GM19025 (cell line): ENCODE data around the gene OTOG.
"Not testable (repeated sequence)": the region's sequence is repeated elsewhere in the genome, so short reads cannot be mapped to it uniquely, and the experiment has no call there.

Source experiments
- ATAC-seq: cut with Tn5 transposase; IDR thresholded peaks from one replicate; pipeline ENCODE4 v1.9.1; 2021; ENCODE audit warnings: mild to moderate bottlenecking, low read depth, moderate library complexity; ENCODE audit not compliant: unreplicated experiment

Gene OTOG

GRCh38 chr11:17612221-17613188, 65.4 kb downstream of the OTOG start:
- ATAC-seq: no peak

- no peak for ATAC-seq
Measured at GRCh38 chr11:17613428-17613962, 66.4 kb downstream of the OTOG start.

- no peak for ATAC-seq
Measured at GRCh38 chr11:17613983-17614382, 66.9 kb downstream of the OTOG start.

- not testable (repeated sequence) for ATAC-seq
Measured at GRCh38 chr11:17622711-17623110, 75.7 kb downstream of the OTOG start.

- ATAC-seq: no peak
Measured at GRCh38 chr11:17629113-17629512, 82.1 kb downstream of the OTOG start.

- no peak for ATAC-seq
Measured at GRCh38 chr11:17630936-17631335, 83.9 kb downstream of the OTOG start.

GRCh38 chr11:17631702-17632365, 84.8 kb downstream of the OTOG start:
- no peak for ATAC-seq

GRCh38 chr11:17633279-17633986, 86.4 kb downstream of the OTOG start:
- ATAC-seq: no peak

GRCh38 chr11:17633987-17634775, 87.1 kb downstream of the OTOG start:
- no peak for ATAC-seq

- no peak for ATAC-seq
Measured at GRCh38 chr11:17634776-17635550, 87.9 kb downstream of the OTOG start.

- no peak for ATAC-seq
Measured at GRCh38 chr11:17635551-17635938, 88.5 kb downstream of the OTOG start.

GRCh38 chr11:17636721-17637120, 89.7 kb downstream of the OTOG start:
- no peak for ATAC-seq

GRCh38 chr11:17637901-17638300, 90.8 kb downstream of the OTOG start:
- ATAC-seq: no peak

- ATAC-seq: no peak
Measured at GRCh38 chr11:17638311-17638710, 91.3 kb downstream of the OTOG start.

- ATAC-seq: no peak
Measured at GRCh38 chr11:17639091-17639490, 92.0 kb downstream of the OTOG start.

- ATAC-seq: no peak
Measured at GRCh38 chr11:17639781-17640180, 92.7 kb downstream of the OTOG start.

- no peak for ATAC-seq
Measured at GRCh38 chr11:17640493-17641164, 93.6 kb downstream of the OTOG start.

- ATAC-seq: no peak
Measured at GRCh38 chr11:17641792-17642350, 94.8 kb downstream of the OTOG start.
